HFF-Myc (cell line): ENCODE data around the gene ADRB2.
"Not testable (repeated sequence)": the region's sequence is repeated elsewhere in the genome, so short reads cannot be mapped to it uniquely, and the experiment has no call there.

Source experiments
- DNase-seq: peaks from one replicate; pipeline ENCODE4 v3.0.0-alpha.2; 2011; ENCODE audit warnings: low read depth; ENCODE audit errors: extremely low read depth
- H3K4me3 ChIP-seq: replicated peaks from 2 replicates; pipeline ENCODE4 v1.5.1; 2011; ENCODE audit warnings: low read depth, mild to moderate bottlenecking, control low read depth, low read length
- CTCF ChIP-seq: IDR thresholded peaks from 2 replicates; pipeline ENCODE4 v1.5.1; 2012; ENCODE audit warnings: mild to moderate bottlenecking, low read depth, low read length, control low read depth; ENCODE audit errors: missing control alignments

The ADRB2 gene

GRCh38 chr5:148866024-148866423, 39.6 kb downstream of the ADRB2 start:
- no peak overlapping the region for H3K4me3 ChIP-seq
- TF ChIP-seq CTCF = no peak
- DNase-seq = no peak

DNA sequence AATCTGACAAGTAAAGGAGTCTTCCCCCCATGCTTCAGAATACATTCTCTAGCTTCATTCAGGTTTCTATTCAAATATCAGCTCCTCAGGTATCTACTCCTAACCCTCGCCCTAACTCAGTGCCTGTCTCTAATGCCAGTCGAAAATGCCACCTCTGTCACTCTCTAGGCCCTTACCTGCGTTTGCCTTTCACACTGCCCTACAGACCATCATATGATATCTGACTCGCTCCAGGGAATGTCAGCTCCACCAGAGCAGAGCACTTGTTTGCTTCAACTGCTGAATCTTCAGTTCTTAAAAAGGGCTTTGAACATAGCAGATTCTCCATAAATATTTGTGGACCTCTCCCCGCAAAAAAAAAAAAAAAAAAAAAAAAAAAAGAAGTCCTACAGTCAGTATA, 46.7 kb downstream of the ADRB2 start:
- H3K4me3 ChIP-seq = no peak overlapping the region
- no peak for DNase-seq
- no peak for TF ChIP-seq CTCF

GRCh38 chr5:148873690-148874485, 47.5 kb downstream of the ADRB2 start:
- H3K4me3 ChIP-seq = no peak overlapping the region
- no peak for TF ChIP-seq CTCF
- no peak for DNase-seq

GRCh38 chr5:148875205-148875875, 48.9 kb downstream of the ADRB2 start:
- no peak for TF ChIP-seq CTCF
- no peak for DNase-seq
- no peak overlapping the region for H3K4me3 ChIP-seq

DNA sequence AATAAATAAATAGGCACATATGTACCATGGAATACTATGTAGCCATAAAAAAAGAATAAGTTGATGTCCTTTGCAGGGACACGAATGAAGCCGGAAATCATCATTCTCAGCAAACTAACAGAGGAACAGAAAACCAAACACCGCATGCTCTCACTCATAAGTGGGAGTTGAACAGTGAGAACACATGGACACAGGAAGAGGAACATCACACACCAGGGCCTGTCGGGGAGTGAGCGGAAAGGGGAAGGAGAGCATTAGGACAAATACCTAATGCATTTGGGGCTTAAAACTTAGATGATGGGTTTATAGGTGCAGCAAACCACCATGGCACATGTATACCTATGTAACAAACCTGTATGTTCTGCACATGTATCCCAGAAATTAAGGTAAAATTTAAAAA, 51.0 kb downstream of the ADRB2 start:
- DNase-seq, H3K4me3 ChIP-seq: not testable (repeated sequence)
